Measurements from ENCODE around the gene TBCD. TPM values are rescaled to one million over a fixed set of nuclear protein-coding genes. Genes with fewer than 3 reads are reported as not detected.

TBCD gene
- total and polyA plus RNA-seq, 9 of the 15 experiments (the other 6 are each of a cell fraction or from before 2014, with no cell fraction given) = 8.9 to 98.5 (median 28.0) TPM

DNA sequence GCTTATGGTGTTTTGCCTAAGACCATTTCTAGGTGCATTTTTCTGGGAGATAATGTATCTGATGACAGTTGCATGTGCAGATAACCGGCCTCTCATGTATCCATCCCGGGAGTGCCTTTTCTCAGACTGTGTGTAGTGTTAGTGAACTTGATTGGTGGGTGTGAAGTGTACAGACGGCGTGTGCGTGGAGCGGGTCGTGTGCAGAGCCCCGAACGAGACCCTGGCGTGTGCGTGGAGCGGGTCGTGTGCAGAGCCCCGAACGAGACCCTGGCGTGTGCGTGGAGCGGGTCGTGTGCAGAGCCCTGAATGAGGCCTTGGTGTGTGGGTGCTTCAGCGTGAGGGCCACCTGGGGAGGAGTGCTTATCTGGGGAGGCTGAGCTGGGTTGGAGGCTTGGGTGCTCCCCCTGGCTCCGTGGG is 116.9 kb downstream of the TBCD start:
- peak; percentile 70 for ATAC-seq
- ChIA-PET CTCF (ENCODE audit: low intra/inter-chr PET ratio) (no interaction called here), POLR2A (interaction anchor here (0.7 to 1.8 kb wide), 2 partner anchors 9 to 16 kb away, joined by 3 to 6 read pairs; no protein-coding TSS in a partner anchor)
- H3K4me3 ChIP-seq = no peak overlapping the region; the same call in 1 of the 2 replicates
- FAIRE-seq = peak; percentile 95
- peak overlapping the region; percentile 58 for H2AFZ ChIP-seq (ENCODE audit: low read depth, low read length)
- WGBS (ENCODE audit: insufficient coverage, low coverage, missing lambda C conversion rate) = 2% methylated on average over 21 of the region's 21 CpGs
- H3K79me2 ChIP-seq (ENCODE audit: control insufficient read depth, insufficient read depth, low read length) = peaks cover 30% of the 10 kb centered on the region
- in situ Hi-C loops (cut with MboI) (no loop called here), intact Hi-C loops (cut with micrococcal nuclease) (no loop called here)
- peak; percentile 71 to 78 (median 72) for DNase-seq (ENCODE audit: extremely low read depth in 1 of 4, low spot score in 3 of 4)
- no peaks in the 10 kb centered on the region for H3K27me3 ChIP-seq (ENCODE audit: control insufficient read depth in 2 of 2, insufficient read depth in 2 of 2, low read length in 2 of 2)
- H3K4me1 ChIP-seq (replicated peaks in 1 of 2; ENCODE audit: control insufficient read depth in 2 of 2, insufficient read depth in 2 of 2, low read length in 2 of 2) = peaks cover 28 to 76% of the 10 kb centered on the region in 2 experiments
- no peaks in the 10 kb centered on the region for H3K9me3 ChIP-seq (replicated peaks; ENCODE audit: control insufficient read depth, insufficient read depth, low read depth, low read length)
- no TSS peak for BruUV-seq (replicated peaks)
- no peaks in the 10 kb centered on the region for H3K9me1 ChIP-seq (ENCODE audit: control insufficient read depth, insufficient read depth, low read length)
- peak overlapping the region; percentile 73 for H3K4me2 ChIP-seq (ENCODE audit: insufficient read depth, low read length)
- H4K20me1 ChIP-seq (replicated peaks; ENCODE audit: control insufficient read depth, insufficient read depth, low read length) = no peaks in the 10 kb centered on the region
- H3K36me3 ChIP-seq (ENCODE audit: control insufficient read depth, insufficient read depth, low read length) = peaks cover 32% of the 10 kb centered on the region; the same call in 2 of the 3 replicates
- peak overlapping the region; percentile 42 to 89 for H3K9ac ChIP-seq (ENCODE audit: insufficient read depth in 1 of 2, low read depth in 2 of 2, low read length in 2 of 2)
- peak overlapping the region; percentile 74 for H3K27ac ChIP-seq (ENCODE audit: extremely low read depth, low read depth, low read length)
- TF ChIP-seq BCOR (IDR thresholded peaks at IDR 0.05) (0 out of 2 replicates have a peak, but pooled peaks have one; percentile 11), TBL1XR1 (IDR thresholded peaks at IDR 0.05; ENCODE audit: low read length in 2 of 2) (0 out of 4 replicates have a peak, but pooled peaks of 1 of the 2 experiments have one; percentile 17), MTA3 (IDR thresholded peaks at IDR 0.05; ENCODE audit: borderline replicate concordance) (peak; percentile 90), LEF1 (IDR thresholded peaks at IDR 0.05) (peak; percentile 72), ZNF766 (CRISPR knock-in tag; conservative IDR thresholded peaks at IDR 0.05) (0 out of 2 replicates have a peak, but pooled peaks have one; percentile 20), ARID1B (IDR thresholded peaks at IDR 0.05) (peak; percentile 91), TARDBP (IDR thresholded peaks at IDR 0.05) (peak; percentile 87; the same call in 1 of the 2 replicates), ATF7 (IDR thresholded peaks at IDR 0.05) (peak; percentile 44; the same call in 1 of the 2 replicates), GATAD2A (IDR thresholded peaks at IDR 0.05) (peak; percentile 89), RCOR1 (IDR thresholded peaks at IDR 0.05; ENCODE audit: borderline replicate concordance in 1 of 2, low read depth in 2 of 2, low read length in 2 of 2) (peak in 1 of 2 experiments; percentile 27; a peak in 1 of 4 replicates), ZNF584 (CRISPR knock-in tag; IDR thresholded peaks at IDR 0.05; ENCODE audit: low read depth) (no peak), TEAD4 (IDR thresholded peaks at IDR 0.05; ENCODE audit: low read length) (peak; percentile 89), TEAD4 (CRISPR knock-in tag; IDR thresholded peaks at IDR 0.05; ENCODE audit: borderline replicate concordance) (no peak), CREB1 (IDR thresholded peaks at IDR 0.05) (no peak), CREB1 (CRISPR knock-in tag; IDR thresholded peaks at IDR 0.05) (peak; percentile 32; the same call in 1 of the 2 replicates)
- TF ChIP-seq, protein P1, sequence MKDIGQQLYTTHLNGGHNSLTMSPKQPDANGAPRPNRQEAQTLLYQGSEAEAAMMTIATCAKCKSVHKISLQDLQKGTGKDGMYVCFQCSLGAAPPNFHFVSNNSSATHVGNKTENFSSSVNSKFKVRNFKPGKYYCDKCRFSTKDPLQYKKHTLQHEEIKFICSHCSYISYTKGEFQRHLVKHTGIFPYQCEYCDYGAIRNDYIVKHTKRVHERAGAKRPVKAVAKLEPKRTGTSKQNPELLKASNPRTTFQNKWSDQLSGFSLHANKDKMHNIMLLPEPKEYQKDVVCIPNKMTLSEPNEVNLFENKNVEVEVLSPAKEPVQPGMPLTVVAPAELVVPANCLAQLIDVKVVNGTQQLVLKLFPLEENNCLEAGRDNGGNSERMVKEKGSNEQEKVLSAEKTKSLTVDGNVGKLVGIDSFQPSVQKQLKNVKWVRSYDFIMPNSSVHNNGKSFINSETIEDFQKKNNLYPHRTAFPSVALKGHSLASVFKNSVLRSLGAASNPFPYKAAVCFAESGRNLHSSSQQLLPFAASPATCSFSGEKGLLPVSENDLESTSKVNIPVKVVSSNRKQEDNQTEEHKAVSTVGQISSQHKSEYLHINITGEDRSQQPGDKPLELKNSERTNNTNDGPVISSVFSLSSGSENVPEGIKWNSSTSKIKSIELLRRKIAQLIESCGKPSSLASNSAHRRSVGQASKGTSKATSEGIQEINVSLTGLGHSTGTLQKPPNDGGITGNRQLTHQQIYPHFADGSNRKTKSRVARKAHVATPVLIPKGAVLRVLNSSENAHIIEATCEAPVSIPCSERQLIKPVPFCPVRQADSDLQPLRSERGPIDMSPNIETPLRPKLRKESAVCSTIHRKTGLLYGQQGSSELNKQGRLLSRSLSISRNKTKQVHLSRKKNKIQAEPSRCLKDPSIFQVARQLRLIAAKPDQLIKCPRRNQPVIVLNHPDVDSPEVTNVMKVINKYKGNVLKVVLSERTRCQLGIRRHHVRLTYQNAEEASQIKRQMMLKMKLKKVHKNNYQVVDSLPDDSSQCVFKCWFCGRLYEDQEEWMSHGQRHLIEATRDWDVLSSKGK (CRISPR knock-in tag; IDR thresholded peaks at IDR 0.05) = no peak
- TF ChIP-seq, protein P2, sequence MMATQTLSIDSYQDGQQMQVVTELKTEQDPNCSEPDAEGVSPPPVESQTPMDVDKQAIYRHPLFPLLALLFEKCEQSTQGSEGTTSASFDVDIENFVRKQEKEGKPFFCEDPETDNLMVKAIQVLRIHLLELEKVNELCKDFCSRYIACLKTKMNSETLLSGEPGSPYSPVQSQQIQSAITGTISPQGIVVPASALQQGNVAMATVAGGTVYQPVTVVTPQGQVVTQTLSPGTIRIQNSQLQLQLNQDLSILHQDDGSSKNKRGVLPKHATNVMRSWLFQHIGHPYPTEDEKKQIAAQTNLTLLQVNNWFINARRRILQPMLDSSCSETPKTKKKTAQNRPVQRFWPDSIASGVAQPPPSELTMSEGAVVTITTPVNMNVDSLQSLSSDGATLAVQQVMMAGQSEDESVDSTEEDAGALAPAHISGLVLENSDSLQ (IDR thresholded peaks at IDR 0.05) = peak; percentile 46; the same call in 1 of the 2 replicates
